Panc1 (cell line): ENCODE results near the gene CYP2B6. TPM values are rescaled to one million over a fixed set of nuclear protein-coding genes. Genes with fewer than 3 reads are reported as not detected.
"Not testable (repeated sequence)": the region's sequence is repeated elsewhere in the genome, so short reads cannot be mapped to it uniquely, and the experiment has no call there.

Experiments used
- ATAC-seq: fragments of 200-7000 bp; cut with Tn5 transposase; 2 replicates; pipeline ENCODE4 v1.9.1; 2020; ENCODE audit warnings: mild to moderate bottlenecking, moderate library complexity
- BruUV-seq: library from RNA; stranded (reverse); fragments of 400-500 nt; replicated peaks from 2 replicates; lab custom pipeline; 2021; lab: Mats Ljungman, UMichigan
- CTCF ChIA-PET: fragments of 300-600 bp; sonication (Branson Sonifier 250); formaldehyde crosslinking; loops from one replicate; lab custom pipeline; 2022; ENCODE audit warnings: antibody characterized with exemption; lab: Charles Lee
- POLR2A ChIA-PET: fragments of 300-600 bp; sonication (Branson Sonifier 250); formaldehyde crosslinking; loops from one replicate; lab custom pipeline; 2022; ENCODE audit warnings: antibody characterized with exemption; lab: Charles Lee
- DNase-seq: peaks from one replicate; pipeline ENCODE4 v3.0.0-alpha.2; 2010; ENCODE audit warnings: low read depth, low spot score
- H3K27ac ChIP-seq: 2 replicates; pipeline ENCODE4 v1.5.1; 2011; ENCODE audit warnings: mild to moderate bottlenecking, low read length, inconsistent platforms
- H3K27me3 ChIP-seq: fragments of 200-500 bp; sonication (Bioruptor generic); 2 replicates; pipeline ENCODE4 v1.6.0; 2014; ENCODE audit warnings: low read length, inconsistent platforms; ENCODE audit not compliant: control insufficient read depth, insufficient read depth
- H3K36me3 ChIP-seq: fragments of 200-500 bp; sonication (Bioruptor generic); 2 replicates; pipeline ENCODE4 v1.5.1; 2014; ENCODE audit warnings: inconsistent platforms, mild to moderate bottlenecking, low read length, moderate library complexity; ENCODE audit not compliant: control insufficient read depth, insufficient read depth
- H3K4me1 ChIP-seq: 2 replicates; pipeline ENCODE4 v1.5.1; 2011; ENCODE audit warnings: inconsistent platforms, mild to moderate bottlenecking, low read length, moderate library complexity; ENCODE audit not compliant: control insufficient read depth, insufficient read depth
- H3K4me3 ChIP-seq, 2 experiments: 2 replicates each; pipeline ENCODE4 v1.5.1; 2011 to 2012; ENCODE audit warnings: low read depth in 2 of 2, low read length in 2 of 2, mild to moderate bottlenecking in 2 of 2, inconsistent platforms in 1 of 2, moderate library complexity in 1 of 2
- H3K9me3 ChIP-seq: fragments of 200-500 bp; sonication (Bioruptor generic); 2 replicates; pipeline ENCODE4 v1.5.1; 2014; ENCODE audit warnings: low read depth, mild to moderate bottlenecking, inconsistent platforms, low read length, moderate library complexity; ENCODE audit not compliant: control insufficient read depth, insufficient read depth
- POLR2AphosphoS5 ChIP-seq: IDR thresholded peaks from 2 replicates; pipeline ENCODE4 v1.6.1; 2012; ENCODE audit warnings: mild to moderate bottlenecking, low read depth, low read length, moderate library complexity
- SIN3A ChIP-seq: IDR thresholded peaks from 2 replicates; pipeline ENCODE4 v1.6.1; 2012; ENCODE audit warnings: low read depth, mild to moderate bottlenecking, low read length, moderate library complexity, borderline replicate concordance; ENCODE audit not compliant: insufficient read depth
- TCF7L2 ChIP-seq: IDR thresholded peaks from 2 replicates; pipeline ENCODE4 v1.6.1; 2011; ENCODE audit warnings: mild to moderate bottlenecking, low read depth, low read length, inconsistent platforms
- in situ Hi-C: cut with HindIII; loops from 2 replicates; pipeline ENCODE4 v1.10.0; 2016; ENCODE audit warnings: low sequenced_read_pairs, low pct_unique_long_range_greater_than_20kb
- intact Hi-C: fragments of 100-400 bp; cut with micrococcal nuclease; formaldehyde crosslinking; loops from one replicate; pipeline ENCODE4 v1.10.0; 2022; ENCODE audit not compliant: unreplicated experiment
- total RNA-seq: library from RNA; stranded (reverse); gene quantifications from one replicate; pipeline ENCODE4 v1.2.1, GENCODE V29; 2021; ENCODE audit not compliant: unreplicated experiment
- TF ChIP-seq, protein P1 (sequence below), 2 experiments: IDR thresholded peaks; 2 replicates each; pipeline ENCODE4 v1.6.1; 2011 to 2012; ENCODE audit warnings: low read depth in 2 of 2, control low read depth in 1 of 2, low read length in 1 of 2, mild to moderate bottlenecking in 1 of 2, moderate library complexity in 1 of 2; ENCODE audit not compliant: insufficient read depth in 1 of 2
- TF ChIP-seq, protein P2 (sequence below): fragments of 450-650 bp; IDR thresholded peaks from 2 replicates; pipeline ENCODE4 v1.5.1; 2017; ENCODE audit warnings: mild to moderate bottlenecking

CYP2B6 gene
- total RNA-seq, 1 experiment from 2014 or later: 0.26 TPM

DNA sequence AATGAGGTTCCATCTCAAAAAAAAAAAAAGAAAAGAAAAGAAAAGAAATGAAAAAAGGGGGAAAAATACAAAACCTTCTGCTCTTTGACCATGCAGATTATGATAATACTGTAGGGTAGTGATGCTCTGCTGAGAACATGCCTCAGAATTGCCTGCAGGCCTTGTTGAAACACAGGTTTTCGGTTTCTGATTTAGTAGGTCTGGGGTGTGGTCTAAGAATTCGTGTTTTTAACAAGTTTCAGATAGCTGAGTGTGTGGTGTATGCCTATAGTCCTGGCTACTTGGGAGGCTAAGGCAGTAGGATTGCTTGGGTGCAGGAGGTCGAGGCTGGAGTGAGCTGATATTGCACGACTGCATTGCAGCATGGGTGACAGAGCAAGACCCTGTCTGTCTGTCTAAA, 14.9 kb upstream of the CYP2B6 start:
- H3K27me3 ChIP-seq: no peaks in the 10 kb centered on the region
- BruUV-seq: no TSS peak
- ATAC-seq: no peak
- ChIA-PET CTCF (no interaction called here), POLR2A (no interaction called here)
- H3K27ac ChIP-seq: no peak overlapping the region
- no peak overlapping the region for H3K4me3 ChIP-seq
- no peaks in the 10 kb centered on the region for H3K9me3 ChIP-seq
- no peaks in the 10 kb centered on the region for H3K36me3 ChIP-seq
- TF ChIP-seq POLR2AphosphoS5: no peak
- TF ChIP-seq, protein P1, sequence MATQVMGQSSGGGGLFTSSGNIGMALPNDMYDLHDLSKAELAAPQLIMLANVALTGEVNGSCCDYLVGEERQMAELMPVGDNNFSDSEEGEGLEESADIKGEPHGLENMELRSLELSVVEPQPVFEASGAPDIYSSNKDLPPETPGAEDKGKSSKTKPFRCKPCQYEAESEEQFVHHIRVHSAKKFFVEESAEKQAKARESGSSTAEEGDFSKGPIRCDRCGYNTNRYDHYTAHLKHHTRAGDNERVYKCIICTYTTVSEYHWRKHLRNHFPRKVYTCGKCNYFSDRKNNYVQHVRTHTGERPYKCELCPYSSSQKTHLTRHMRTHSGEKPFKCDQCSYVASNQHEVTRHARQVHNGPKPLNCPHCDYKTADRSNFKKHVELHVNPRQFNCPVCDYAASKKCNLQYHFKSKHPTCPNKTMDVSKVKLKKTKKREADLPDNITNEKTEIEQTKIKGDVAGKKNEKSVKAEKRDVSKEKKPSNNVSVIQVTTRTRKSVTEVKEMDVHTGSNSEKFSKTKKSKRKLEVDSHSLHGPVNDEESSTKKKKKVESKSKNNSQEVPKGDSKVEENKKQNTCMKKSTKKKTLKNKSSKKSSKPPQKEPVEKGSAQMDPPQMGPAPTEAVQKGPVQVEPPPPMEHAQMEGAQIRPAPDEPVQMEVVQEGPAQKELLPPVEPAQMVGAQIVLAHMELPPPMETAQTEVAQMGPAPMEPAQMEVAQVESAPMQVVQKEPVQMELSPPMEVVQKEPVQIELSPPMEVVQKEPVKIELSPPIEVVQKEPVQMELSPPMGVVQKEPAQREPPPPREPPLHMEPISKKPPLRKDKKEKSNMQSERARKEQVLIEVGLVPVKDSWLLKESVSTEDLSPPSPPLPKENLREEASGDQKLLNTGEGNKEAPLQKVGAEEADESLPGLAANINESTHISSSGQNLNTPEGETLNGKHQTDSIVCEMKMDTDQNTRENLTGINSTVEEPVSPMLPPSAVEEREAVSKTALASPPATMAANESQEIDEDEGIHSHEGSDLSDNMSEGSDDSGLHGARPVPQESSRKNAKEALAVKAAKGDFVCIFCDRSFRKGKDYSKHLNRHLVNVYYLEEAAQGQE (IDR thresholded peaks at IDR 0.05; ENCODE audit: insufficient read depth in 1 of 2, low read depth in 2 of 2, low read length in 1 of 2): no peak
- TF ChIP-seq, protein P2, sequence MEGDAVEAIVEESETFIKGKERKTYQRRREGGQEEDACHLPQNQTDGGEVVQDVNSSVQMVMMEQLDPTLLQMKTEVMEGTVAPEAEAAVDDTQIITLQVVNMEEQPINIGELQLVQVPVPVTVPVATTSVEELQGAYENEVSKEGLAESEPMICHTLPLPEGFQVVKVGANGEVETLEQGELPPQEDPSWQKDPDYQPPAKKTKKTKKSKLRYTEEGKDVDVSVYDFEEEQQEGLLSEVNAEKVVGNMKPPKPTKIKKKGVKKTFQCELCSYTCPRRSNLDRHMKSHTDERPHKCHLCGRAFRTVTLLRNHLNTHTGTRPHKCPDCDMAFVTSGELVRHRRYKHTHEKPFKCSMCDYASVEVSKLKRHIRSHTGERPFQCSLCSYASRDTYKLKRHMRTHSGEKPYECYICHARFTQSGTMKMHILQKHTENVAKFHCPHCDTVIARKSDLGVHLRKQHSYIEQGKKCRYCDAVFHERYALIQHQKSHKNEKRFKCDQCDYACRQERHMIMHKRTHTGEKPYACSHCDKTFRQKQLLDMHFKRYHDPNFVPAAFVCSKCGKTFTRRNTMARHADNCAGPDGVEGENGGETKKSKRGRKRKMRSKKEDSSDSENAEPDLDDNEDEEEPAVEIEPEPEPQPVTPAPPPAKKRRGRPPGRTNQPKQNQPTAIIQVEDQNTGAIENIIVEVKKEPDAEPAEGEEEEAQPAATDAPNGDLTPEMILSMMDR: no peak
- TF ChIP-seq TCF7L2: no peak
- no peak for TF ChIP-seq SIN3A
- intact Hi-C loops (no loop called here), in situ Hi-C loops (no loop called here)
- no peaks in the 10 kb centered on the region for H3K4me1 ChIP-seq
- no peak for DNase-seq

DNA sequence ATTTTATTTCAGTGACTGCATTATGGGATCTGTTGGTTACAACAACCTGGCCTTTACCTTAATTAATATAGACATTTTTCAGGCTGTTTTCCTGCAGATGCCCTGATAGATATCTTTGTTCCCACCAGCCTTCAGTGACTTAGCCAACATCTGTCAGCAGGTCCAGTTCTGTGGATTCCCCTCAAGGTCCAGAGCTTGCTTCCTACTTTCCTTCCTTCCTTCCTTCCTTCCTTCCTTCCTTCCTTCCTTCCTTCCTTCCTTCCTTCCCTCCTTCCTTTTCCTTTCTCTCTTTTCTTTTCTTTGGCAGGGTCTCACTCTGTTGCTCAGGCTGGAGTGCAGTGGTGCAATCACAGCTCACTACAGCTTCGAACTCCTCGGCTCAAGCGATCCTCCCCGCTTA, 14.4 kb upstream of the CYP2B6 start:
- Histone ChIP-seq H3K4me3 (no peak overlapping the region), H3K27me3 (no peaks in the 10 kb centered on the region), H3K4me1 (no peaks in the 10 kb centered on the region), H3K36me3 (no peaks in the 10 kb centered on the region), H3K9me3 (no peaks in the 10 kb centered on the region), H3K27ac (no peak overlapping the region)
- ChIA-PET POLR2A (no interaction called here), CTCF (no interaction called here)
- no peak for ATAC-seq
- DNase-seq: no peak
- in situ Hi-C loops: no loop called here
- intact Hi-C loops: no loop called here
- no TSS peak for BruUV-seq
- no peak for TF ChIP-seq SIN3A
- no peak for TF ChIP-seq TCF7L2
- TF ChIP-seq, protein P2: no peak
- TF ChIP-seq POLR2AphosphoS5: no peak
- TF ChIP-seq, protein P1 (IDR thresholded peaks at IDR 0.05; ENCODE audit: insufficient read depth in 1 of 2, low read depth in 2 of 2, low read length in 1 of 2): no peak

DNA sequence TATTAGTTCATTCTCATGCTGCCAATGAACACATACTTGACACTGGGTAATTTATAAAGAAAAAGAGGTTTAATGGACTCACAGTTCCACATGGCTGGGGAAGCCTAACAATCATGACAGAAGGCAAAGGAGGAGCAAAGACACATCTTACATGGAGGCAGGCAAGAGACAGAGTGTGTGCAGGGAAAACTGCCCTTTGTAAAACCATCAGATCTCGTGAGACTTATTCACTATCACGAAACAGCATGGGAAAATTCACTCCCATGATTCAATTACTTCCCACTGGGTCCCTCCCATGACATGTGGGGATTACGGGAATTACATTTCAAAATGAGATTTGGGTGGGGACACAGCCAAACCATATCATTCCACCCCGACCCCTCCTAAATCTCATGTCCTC, 11.3 kb upstream of the CYP2B6 start:
- intact Hi-C loops: loop anchor here (10.0 kb wide), 1 partner anchor 165 kb away; no protein-coding TSS in a partner anchor

More for the DNA sequence above, 11.3 kb upstream of the CYP2B6 start:
- in situ Hi-C loops, ATAC-seq, DNase-seq, H3K27me3 ChIP-seq, H3K36me3 ChIP-seq, H3K27ac ChIP-seq, POLR2A ChIA-PET, H3K4me3 ChIP-seq, H3K9me3 ChIP-seq, BruUV-seq, H3K4me1 ChIP-seq, CTCF ChIA-PET: not testable (repeated sequence)
